RKO (cell line): ENCODE results near the gene UBE2I.
"Not testable (repeated sequence)": the region's sequence is repeated elsewhere in the genome, so short reads cannot be mapped to it uniquely, and the experiment has no call there.

Source experiments
- DNase-seq: peaks from one replicate; pipeline ENCODE4 v3.0.0-alpha.2; 2016; ENCODE audit warnings: low spot score

Gene UBE2I

DNA sequence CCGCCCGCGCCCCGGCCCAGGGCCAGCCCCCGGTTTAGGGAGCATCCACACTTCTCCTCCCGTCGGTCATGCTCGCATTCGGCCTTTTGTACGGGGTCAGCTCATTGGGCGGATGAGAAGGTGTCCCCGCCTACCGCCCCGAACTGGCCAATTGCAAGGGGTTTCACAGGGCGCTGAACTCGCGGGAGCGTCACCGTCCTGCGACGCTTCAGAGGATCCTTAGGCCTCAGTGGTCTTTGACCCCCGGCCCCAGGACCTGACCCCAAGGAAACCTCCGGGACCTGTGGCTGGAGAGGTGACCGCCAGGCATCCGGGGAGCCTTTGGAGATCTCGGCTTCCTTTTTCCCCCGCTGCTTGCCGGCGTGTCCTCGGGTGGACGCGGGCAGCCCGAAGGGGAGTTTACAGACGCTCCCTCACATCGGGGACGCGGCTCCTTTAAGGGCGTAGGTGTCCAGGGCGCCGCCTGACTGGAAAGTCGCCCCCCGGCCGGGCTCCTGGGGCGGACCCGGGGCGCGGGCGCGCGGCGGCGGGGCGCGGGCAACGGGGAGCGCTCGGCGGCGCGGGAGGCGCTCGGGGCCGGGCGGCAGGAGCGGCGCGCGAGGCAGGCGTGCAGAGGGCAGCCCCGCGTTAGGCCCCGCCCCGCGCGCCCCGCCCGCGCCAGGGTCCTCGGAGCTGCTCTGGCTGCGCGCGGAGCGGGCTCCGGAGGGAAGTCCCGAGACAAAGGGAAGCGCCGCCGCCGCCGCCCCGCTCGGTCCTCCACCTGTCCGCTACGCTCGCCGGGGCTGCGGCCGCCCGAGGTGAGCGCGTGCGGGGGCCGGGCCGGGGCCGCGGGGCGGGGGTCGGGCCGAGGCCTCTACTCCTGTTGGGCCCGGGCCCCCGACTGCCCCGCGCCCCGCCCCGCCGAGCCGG, at the start of gene UBE2I:
Gene UBE2I, plus strand, starts transcription at position 660 of the 909 bp plus-strand sequence. CDS start 4,395 bp downstream, outside the sequence.
- DNase-seq = peak; percentile 96

DNA sequence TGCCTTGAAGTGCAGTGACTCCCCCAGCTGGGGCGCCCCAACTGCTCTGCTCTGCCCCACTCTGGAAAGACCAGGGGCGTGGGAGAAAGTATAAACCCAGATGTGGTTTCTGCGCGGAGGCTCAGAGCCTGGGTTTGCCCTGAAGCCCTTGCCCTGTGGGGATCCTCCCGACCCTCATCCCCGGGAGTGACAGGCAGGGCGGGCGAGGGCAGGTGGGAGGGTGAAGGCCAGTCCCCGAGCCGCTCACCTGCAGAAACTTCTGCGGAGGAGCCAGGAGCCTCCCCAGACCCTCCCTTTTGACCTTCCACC, 49.7 kb upstream of the UBE2I start:
- no peak for DNase-seq

DNA sequence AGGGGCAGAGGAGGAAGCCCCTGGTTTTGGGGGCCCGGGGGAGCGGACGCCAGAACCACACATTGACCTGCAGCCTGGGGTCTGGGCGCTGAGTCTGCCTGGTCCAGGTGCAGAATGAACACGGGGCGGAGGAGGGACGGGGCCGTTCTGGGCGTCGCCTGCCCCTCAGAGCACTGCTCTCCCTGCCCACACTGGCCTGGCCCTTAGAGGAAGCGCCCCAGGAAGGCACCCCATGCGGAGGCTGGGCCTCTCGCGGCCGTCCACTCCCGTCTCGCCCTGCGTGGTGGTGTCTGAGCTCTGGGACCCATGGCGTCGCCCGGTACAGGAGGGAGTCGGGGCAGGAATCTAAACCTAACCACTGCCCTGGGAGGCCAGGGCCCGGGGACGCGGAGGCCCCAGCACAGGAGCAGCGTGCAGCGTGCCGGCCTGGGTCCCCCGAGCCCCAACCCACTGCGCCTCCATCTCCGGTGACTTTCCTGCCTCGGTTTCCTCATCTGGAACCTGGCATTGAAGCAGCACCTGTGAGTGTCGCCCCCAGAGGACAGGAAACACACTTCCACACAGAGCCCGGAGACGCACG, 49.2 kb upstream of the UBE2I start:
- no peak for DNase-seq

DNA sequence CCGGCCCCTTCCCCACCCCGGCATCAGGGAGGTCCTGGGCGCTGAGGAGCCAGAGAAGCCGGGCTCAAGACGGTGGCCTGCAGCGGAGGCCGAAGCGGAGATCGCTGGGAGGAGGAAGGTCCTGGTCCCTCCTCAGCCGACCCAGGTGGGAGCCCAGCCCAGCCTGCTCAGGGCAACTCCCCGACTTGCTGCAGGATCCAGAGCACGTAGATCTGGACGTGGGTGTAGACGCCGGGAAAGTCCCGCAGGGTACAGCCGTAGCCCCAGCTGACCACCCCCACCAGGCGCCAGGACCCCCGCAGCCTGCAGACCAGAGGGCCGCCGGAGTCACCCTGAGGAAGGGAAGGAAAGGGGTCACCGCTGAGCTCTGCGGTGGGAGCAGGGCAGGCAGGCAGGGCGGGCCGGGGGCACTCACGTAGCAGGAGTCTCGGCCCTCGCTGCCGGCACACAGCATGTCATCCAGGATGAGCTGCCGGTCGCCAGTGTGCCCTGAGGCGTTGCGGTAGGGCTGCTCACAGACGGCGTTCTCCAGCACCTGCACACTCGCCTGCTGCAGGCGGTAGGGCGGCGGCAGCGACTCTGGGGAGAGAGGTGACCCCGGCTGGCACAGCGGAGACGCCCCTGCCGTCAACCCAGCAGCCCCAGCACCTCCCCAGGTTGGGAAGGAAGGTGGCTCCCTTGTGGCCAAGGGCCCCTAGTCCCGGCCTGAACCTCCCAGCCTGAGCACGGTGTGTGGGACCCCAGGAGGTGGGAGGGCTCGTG, 48.1 kb upstream of the UBE2I start:
- DNase-seq = no peak

GRCh38 chr16:1262210-1262845, 47.1 kb upstream of the UBE2I start:
- no peak for DNase-seq

DNA sequence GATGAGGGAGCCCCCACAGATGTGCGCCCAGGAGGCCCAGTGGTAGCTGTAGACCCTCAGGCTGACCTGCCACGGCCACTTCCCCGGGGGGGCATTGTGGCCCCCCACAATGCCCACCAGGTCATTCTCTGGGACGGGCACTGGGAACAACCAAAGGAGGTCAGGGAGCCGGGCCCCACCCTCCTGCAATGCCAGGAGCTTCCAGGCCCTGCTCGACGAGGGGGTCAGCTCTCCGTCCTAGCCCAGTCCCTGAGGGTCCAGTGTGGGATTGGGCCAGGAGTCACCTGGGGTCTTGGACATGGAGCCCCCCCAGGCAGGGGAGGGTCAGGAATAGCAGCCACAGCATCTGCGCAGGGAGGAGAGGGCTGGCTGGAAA, 46.6 kb upstream of the UBE2I start:
- DNase-seq = no peak

DNA sequence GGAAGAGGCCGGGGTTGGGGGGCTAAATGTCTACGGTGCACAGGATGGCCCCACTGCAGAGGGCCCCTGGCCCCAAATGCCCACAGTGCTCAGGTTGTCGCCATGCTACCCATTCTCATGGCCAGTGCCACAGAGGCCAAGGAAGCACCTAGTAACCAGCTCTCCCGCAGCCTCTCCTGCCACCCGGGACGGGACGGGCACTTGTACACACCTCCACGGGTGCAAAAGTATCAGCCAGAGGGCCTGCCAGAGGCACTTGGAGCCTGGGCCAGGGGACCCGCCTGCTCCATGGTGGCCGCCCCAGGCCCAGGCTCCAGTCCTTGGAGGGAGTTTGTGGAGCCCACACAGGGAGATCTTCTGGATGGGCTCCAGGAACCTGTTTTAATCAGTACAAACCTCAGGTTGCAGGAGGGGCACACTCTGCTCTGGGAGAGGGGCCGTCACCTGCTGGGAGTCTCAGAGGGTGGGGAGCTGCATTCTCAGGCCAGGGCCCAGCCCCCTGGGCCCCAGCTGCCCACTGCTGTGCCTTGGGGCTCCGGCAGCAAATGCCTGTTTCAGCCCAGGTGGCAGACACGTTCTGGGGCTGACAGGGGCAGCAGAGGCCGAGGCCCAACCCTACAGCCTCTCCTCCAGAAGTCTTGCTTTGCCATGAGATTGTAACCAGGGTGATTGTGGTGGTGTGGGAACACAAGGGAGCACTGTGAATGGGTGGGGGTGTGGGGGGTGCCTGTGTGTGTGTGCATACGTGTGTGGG, 45.7 kb upstream of the UBE2I start:
- DNase-seq = no peak

DNA sequence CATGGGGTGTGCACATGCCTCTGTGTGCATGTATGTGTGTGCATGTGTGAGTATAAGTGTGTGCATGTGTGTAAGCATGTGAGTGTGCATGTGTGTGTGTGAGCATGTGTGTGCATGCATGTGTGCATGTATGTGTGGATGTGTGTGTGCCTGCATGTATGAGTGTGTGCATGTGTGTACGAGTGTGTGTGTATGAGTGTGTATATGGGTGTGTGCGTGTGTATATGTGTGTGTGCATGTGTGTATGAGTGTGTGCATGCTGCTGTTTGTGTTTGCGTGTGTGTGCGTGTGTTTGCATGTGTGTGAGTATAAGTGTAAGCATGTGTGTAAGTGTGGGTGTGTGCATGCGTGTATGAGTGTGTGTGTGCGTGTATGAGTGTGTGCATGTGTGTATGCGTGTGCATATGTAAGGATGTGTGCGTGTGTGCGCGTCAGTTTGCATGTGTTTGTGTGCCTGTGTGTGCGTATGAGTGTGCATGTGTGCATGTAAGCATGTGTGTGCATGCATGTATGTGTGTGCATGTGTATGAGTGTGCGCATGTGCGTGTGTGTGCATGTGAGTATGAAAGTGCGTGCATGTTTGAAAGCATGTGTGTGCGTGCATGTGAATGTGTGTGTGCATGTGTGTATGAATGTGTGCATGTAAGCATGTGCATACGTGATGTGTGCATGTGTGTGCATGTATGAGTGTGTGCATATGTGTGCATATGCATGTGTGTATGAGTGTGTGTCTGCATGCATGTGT, 44.9 kb upstream of the UBE2I start:
- DNase-seq = no peak

DNA sequence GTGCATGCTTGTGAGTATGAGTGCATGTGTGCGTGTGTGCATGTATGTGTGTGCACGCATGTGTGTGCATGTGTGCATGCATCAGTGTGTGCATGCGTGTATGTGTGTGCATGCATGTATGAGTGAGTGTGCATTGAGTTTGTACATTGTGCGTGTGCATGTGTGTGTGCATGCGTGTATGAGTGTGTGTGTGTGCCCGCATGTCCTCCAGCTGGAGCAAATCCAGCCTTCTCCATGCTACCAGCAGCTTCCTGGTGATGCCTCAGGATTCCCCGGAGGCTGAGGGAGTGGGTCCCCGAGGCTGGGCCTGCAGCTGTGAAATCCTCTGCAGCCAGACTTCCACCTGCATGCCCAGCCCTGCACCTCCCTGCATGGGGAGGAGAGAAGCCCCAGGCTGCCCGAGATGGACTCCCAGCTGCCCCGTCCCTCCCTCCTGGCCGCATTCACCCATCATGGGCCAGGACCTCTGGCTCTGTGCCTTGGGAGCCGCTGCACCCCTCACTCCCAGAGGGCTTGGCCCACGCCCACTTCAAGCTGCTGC, 44.3 kb upstream of the UBE2I start:
- DNase-seq = no peak

GRCh38 chr16:1265826-1266225, 43.6 kb upstream of the UBE2I start:
- no peak for DNase-seq

- DNase-seq = not testable (repeated sequence)
These were observed 40.0 kb upstream of the UBE2I start for GRCh38 chr16:1269418-1269817.

DNA sequence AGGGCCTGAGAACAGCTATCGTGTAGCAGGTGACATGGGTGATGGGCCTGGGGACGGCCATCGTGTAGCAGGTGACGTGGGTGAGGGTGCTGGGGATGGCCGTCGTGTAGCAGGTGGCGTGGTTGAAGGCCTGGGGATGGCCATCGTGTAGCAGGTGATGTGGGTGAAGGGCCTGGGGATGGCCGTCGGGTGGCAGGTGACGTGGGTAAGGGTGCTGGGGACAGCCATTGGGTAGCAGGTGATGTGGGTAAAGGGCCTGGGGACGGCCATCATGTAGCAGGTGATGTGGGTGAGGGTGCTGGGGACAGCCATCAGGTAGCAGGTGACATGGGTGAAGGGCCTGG, 38.1 kb upstream of the UBE2I start:
- no peak for DNase-seq

GRCh38 chr16:1271724-1272413, 37.6 kb upstream of the UBE2I start:
- not testable (repeated sequence) for DNase-seq

DNA sequence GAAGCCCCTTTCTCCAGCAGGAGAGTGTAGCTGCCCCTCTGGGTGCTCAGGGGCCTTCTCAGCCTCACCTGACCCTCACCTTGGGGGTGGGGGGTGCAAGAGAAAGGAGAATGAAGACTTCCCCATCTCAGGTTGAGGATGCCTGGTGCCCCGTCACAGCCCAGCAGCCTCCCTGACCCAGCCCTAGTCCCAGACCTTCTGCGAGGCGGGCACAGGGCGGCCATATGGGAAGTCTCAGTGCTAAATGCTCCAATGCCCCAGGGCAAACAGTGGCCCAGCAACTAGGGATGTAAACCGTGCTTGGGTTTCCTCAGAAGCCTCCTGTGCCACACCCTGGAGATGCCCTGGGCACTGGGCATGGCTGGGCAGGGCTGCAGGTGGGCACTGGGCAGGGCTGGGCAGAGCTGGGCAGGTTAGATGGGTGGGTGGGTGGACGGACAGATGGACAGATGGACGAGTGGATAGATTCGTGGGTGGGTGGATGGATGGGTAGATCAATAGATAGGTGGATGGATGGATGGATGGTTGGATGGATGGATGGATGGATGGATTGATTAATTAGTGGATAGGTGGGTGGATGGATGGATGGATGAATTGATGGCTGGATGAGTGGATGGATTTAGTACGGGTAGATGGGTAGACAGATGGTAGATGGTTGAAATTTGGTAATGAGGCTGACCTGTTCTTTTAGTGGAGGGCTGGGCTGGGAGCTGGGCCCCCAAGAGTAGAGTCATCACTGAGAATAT, 36.8 kb upstream of the UBE2I start:
- no peak for DNase-seq

DNA sequence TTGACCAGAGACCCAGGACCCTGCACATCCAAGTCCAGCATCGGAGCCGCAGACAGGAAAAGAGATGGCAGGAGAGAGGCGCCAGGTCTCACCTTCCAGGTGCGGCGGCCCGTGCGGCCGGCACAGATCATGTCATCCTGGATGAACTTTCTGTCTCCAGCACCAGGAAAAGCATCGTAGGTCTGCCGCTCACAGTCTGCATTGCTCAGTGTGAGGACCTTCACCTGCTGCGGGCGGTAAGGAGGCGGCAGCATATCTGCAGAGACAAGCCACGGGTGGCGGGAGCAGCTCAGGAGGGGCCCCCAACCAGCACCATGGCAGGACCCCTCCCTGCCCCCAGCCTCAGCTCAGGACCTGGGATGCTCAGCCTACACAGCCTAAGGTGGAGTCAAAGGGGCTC, 35.6 kb upstream of the UBE2I start:
- no peak for DNase-seq

- DNase-seq = no peak
These were observed 34.7 kb upstream of the UBE2I start for GRCh38 chr16:1274767-1275166.

DNA sequence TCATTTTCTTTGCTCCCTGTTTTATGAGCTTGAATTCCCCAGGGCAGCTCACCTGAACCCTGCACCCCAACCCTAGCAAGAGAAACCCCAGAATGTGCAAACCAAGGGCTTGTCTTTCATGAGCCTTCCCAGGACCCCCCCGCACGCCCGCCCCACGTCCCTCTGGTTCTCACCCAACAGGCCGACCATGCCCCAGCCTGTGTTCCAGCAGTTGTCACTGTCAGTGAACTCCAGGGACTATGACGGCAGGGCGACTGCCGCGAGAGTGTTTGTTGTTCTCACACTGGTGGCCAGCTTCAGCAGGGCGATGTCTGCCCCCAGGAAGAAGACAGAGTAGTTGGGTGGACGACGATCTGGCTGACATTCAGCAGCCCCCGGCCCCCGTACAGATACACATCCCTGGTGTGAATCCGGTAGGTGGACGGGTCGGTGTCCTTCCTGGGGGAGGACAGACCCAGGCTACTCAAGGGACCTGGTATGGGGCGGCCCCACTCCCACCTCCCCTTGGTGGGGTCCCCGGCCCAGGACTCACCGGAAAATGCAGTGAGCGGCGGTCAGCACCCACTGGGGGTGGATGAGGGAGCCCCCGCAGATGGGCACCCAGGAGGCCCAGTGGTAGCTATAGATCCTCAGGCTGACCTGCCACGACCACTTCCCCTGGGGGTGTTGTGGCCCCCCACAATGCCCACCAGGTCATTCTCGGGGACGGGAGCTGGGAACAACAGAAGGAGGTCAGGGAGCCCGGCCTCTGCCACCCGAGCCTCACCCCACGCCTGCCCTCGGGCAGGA, 33.5 kb upstream of the UBE2I start:
- no peak for DNase-seq

DNA sequence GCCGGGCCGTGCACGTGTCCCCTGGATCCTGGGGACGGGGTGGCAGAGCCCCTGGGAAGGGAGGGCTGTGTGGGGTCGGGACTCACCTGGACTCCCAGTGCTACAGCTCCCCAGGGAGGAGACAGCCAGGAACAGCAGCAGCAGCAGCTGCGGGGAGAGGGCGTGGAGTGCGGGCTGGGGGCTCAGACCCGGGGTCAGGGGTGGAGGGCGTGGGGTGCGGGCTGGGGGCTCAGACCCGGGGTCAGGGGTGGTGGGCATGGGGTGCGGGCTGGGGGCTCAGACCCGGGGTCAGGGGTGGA, 32.9 kb upstream of the UBE2I start:
- no peak for DNase-seq

- no peak for DNase-seq
These were observed 32.3 kb upstream of the UBE2I start for GRCh38 chr16:1277151-1277598.
